GM12864 (cell line): ENCODE data around the gene NAA50.
A peak's percentile ranks its signal among the peaks of the same experiment; 100 is the strongest.

ENCODE experiments used
- DNase-seq: peaks from one replicate; pipeline ENCODE4 v3.0.0-alpha.2; 2011; ENCODE audit warnings: low read depth
- H3K4me3 ChIP-seq: 2 replicates; pipeline ENCODE4 v1.5.1; 2011; ENCODE audit warnings: mild to moderate bottlenecking, low read depth, low read length, control low read depth
- TF ChIP-seq, protein P1 (sequence below): IDR thresholded peaks from 2 replicates; pipeline ENCODE4 v1.5.1; 2011; ENCODE audit warnings: low read depth, mild to moderate bottlenecking, moderate library complexity, low read length, control low read depth, inconsistent platforms; ENCODE audit errors: missing control alignments

Gene NAA50

DNA sequence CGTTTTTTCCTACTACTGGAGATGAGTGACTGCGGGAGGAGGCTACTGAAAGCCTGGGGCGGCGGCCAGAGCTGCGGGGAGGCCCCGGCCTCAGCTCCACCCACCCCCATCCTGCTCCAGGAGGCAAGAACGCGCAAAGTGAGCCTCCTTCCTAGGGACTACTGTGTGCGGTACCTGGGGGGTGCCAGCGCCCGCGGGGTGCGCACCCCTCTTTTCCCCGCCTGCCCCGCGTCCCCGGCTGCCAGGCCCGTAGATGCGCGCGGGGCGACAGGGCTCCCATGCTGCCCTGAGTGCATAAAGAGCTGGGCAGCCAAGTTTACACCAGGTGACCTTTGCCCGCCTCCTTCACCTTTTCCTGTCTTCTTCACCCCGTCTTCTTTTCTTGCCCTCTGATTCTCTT lies 47.1 kb downstream of the NAA50 start:
- TF ChIP-seq, protein P1, sequence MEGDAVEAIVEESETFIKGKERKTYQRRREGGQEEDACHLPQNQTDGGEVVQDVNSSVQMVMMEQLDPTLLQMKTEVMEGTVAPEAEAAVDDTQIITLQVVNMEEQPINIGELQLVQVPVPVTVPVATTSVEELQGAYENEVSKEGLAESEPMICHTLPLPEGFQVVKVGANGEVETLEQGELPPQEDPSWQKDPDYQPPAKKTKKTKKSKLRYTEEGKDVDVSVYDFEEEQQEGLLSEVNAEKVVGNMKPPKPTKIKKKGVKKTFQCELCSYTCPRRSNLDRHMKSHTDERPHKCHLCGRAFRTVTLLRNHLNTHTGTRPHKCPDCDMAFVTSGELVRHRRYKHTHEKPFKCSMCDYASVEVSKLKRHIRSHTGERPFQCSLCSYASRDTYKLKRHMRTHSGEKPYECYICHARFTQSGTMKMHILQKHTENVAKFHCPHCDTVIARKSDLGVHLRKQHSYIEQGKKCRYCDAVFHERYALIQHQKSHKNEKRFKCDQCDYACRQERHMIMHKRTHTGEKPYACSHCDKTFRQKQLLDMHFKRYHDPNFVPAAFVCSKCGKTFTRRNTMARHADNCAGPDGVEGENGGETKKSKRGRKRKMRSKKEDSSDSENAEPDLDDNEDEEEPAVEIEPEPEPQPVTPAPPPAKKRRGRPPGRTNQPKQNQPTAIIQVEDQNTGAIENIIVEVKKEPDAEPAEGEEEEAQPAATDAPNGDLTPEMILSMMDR: no peak
- DNase-seq: no peak
- peak overlapping the region; percentile 38 for H3K4me3 ChIP-seq

DNA sequence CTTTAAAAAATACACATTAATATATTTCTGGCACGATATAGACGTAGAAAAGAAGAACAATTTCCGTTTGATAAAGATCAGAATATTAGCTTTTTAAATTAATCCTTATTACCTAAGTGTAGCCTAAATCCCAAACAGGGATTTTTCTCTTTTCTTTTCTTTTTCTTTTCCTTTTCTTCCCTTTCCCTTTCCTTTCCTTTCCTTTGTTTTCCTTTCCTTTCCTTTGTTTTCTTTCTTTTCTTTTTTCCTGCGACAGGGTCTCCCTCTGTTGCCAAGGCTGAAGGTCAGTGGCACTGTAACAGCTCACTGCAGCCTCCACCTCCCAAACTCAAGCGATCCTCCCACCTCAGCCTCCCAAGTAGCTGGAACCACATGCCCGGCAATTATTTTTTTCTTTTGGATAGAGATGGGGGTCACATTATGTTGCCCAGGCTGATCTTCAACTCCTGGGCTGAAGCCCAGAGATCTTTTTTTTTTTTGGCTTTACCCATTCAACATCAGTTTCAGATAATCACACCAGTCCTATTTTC lies 47.8 kb downstream of the NAA50 start:
- TF ChIP-seq, protein P1: no peak
- DNase-seq: no peak
- H3K4me3 ChIP-seq: no peak overlapping the region

DNA sequence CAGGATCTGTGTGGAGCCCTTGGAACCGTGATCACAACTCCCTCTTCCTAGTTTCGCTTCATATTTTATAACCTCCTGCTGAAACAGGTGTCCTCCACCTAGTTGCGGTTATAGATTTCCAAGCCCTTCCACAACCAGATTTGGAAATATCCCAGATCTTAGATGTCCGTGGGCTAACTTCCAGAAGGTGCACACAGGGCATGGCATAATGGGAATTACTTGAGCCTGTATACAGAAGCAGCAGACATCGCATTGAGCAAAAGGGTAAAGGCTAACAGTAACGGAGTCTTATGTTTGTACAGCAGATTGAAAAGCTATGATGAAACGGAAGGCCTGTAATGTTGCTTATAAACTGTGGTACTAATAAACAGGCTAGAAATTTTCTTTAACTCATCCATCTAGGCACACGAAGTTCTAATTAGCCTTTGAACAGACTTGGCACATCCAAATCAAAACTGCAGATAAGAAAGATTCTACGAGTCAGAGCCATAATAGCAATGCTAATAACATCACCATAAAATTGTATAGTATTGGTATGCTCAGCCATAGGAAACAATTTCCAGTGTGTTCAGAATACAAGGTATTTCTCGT lies 48.5 kb downstream of the NAA50 start:
- TF ChIP-seq, protein P1: no peak
- H3K4me3 ChIP-seq: peak overlapping the region; percentile 95
- DNase-seq: no peak

DNA sequence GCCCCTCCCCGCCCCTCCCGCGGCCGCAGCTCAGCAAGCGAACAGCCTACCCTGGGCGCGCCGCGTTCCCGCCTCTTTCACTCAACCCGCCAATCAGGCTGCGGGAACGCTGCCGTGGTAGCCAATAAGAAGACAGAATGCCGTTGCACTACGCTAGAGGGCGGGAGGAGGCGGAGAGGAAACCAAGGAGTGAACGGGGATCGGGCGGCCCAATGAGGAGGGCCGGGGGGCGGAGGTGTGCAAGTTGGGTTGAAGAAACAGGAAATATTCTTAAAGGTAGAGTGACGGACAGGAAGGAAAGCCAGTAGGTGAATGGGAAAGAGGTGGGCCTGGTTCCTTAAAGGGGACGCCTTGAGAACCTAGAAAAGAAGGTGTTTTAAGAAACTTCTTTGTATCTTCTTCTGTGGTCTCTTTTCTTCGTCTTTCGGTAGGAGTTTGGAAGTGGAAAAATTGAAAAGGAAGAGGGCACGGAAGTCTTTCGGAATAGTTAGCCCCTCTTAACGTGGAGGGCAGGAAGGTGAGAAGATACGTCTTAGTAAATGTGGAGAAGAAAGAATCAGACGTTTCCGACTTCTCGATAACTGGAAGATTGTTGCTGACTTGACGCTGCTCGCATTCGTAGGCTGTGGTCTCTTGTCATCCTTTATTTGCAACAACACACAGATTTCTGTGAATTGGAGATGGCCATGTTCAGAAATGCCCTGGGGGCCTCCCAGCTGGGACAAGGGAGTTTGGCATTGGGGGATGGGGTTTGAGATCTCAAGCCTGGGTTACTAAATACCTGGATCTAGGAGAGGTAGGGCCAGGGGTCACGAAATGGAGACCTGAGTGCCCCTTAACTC lies 49.2 kb downstream of the NAA50 start:
- TF ChIP-seq, protein P1: no peak
- peak overlapping the region; percentile 96 for H3K4me3 ChIP-seq
- DNase-seq: peak; percentile 96

DNA sequence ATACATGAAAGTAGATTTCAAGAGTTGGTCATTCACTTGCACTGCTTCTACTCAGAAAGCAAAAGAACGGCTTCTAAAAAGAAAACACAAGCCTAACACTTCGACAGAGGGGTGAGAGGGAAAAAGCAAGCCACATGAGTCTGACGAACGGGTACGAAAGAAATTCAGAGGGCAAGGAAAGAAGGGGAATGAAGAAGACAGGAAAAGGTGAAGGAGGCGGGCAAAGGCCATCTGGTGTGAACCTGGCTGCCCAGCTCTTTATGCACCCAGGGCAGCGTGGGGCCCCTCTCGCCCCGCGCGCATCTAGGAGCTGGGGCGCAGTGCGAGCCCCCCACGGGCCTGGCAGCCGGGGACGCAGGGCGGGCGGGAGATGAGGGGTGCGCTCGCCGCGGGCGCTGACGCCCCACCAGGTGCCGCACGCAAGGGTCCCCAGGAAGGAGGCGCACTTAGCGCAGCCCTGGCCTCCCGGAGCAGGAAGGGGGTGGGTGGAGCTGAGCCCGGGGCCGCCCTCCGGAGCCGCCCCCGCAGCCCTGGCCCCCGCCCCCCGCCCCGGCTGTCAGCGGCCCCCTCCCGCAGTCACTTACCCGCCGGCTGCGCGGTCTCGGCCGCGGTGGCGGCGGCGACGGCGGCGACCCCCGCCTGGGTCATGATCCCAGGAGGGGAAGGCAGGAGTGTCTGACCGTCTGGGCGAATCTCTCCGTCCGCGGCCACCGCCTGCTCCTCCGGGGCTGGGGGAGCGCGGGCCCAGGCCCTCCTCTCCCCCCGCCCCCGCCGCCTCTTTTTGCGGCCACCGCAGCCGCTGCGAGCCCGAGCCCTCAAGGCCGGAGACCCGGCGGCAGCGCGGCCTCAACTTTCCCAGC lies 50.0 kb downstream of the NAA50 start, which contains the start of gene USF3:
Gene USF3 (minus strand): TSS at position 857 of the 860 bp plus-strand sequence. CDS start 21,764 bp downstream, outside the sequence.
- peak within 1 kb of the TSS; percentile 96 for H3K4me3 ChIP-seq
- TF ChIP-seq, protein P1: no peak
- peak; percentile 39 for DNase-seq

DNA sequence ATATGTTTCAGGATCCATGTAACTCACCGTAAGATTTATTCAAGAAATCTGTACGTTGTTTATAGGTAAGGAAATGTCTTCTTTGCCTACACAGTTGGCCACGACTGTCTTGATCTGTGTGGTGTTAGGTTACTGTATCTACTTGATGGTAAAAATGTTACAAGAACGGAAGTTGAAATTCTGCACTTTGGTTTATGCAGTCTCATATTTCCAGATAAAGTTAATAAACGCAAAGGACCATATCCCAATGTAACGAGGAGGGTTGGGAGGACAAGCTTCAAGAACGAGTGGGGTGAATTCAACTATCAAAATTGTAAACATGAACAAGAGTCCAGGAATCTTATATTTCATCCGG lies 50.6 kb downstream of the NAA50 start:
- TF ChIP-seq, protein P1: no peak
- no peak for DNase-seq
- peak overlapping the region; percentile 96 for H3K4me3 ChIP-seq
